ENCODE measurements around the gene CACUL1. TPM values are rescaled to one million over a fixed set of nuclear protein-coding genes. Genes with fewer than 3 reads are reported as not detected.
A peak's percentile ranks its signal among the peaks of the same experiment; 100 is the strongest.

The CACUL1 gene
- total RNA-seq, 1 experiment from 2014 or later, result 67.5 TPM

DNA sequence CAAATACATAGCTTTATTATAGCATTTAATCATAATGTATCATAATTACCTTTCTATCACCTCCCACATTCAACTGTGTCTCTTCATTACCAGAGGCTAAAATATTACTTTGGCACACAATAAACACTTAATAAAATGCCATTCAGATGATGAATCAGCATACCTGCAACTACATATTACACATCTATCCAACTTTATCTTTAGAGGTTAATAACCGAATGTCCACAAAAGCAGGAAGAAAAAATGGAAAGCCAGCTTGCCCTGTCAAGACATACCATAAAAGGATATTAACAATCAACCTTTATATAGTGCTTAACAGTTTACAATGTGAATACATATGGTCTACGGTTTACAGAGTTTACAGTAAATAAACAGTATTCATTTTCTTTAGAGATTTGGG lies 12.7 kb downstream of the CACUL1 start:
- H2AFZ ChIP-seq (ENCODE audit: low read depth, low read length, poor library complexity, severe bottlenecking), result no peak overlapping the region
- ChIA-PET CTCF (interaction anchor here (0.8 to 1.2 kb wide), 2 partner anchors 8 to 21 kb away, joined by 3 to 6 read pairs; no protein-coding TSS in a partner anchor), POLR2A (no interaction called here), RAD21 (ENCODE audit: low non-redundant PET in 1 of 2, low total read pairs in 2 of 2, uncharacterized antibody in 2 of 2, unreplicated experiment in 2 of 2) (no interaction called here)
- H3K4me2 ChIP-seq (ENCODE audit: low read length), result peak overlapping the region; percentile 6; the same call in 1 of the 2 replicates
- peaks cover 95% of the 10 kb centered on the region for H3K79me2 ChIP-seq (ENCODE audit: insufficient read depth, low read length)
- BruUV-seq (replicated peaks), result no TSS peak
- DNase-seq (ENCODE audit: low read depth, low spot score) (no peak), ATAC-seq (no peak)
- H3K27ac ChIP-seq (ENCODE audit: low read depth, low read length), result no peak overlapping the region
- H3K27me3 ChIP-seq (ENCODE audit: insufficient read depth, low read length), result no peaks in the 10 kb centered on the region
- no peaks in the 10 kb centered on the region for H3K9me3 ChIP-seq (ENCODE audit: control insufficient read depth in 1 of 2, insufficient read depth in 1 of 2, low read depth in 1 of 2, low read length in 2 of 2)
- peaks cover 6 to 28% of the 10 kb centered on the region in 2 experiments for H3K4me1 ChIP-seq (ENCODE audit: control insufficient read depth in 1 of 2, insufficient read depth in 2 of 2, low read length in 2 of 2)
- H4K20me1 ChIP-seq (ENCODE audit: insufficient read depth), result peaks cover 16% of the 10 kb centered on the region; the same call in 1 of the 2 replicates
- intact Hi-C loops (cut with micrococcal nuclease), result no loop called here
- TF ChIP-seq EZH2phosphoT487 (IDR thresholded peaks at IDR 0.05; ENCODE audit: borderline replicate concordance) (no peak), TCF7L2 (IDR thresholded peaks at IDR 0.05; ENCODE audit: borderline replicate concordance, extremely low read depth, insufficient read depth, insufficient read length) (no peak), EZH2 (IDR thresholded peaks at IDR 0.05) (no peak), ZNF274 (IDR thresholded peaks at IDR 0.05; ENCODE audit: low read depth, low read length) (no peak)
- TF ChIP-seq, protein P1, sequence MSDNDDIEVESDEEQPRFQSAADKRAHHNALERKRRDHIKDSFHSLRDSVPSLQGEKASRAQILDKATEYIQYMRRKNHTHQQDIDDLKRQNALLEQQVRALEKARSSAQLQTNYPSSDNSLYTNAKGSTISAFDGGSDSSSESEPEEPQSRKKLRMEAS (IDR thresholded peaks at IDR 0.05), result no peak
- TF ChIP-seq, protein P2, sequence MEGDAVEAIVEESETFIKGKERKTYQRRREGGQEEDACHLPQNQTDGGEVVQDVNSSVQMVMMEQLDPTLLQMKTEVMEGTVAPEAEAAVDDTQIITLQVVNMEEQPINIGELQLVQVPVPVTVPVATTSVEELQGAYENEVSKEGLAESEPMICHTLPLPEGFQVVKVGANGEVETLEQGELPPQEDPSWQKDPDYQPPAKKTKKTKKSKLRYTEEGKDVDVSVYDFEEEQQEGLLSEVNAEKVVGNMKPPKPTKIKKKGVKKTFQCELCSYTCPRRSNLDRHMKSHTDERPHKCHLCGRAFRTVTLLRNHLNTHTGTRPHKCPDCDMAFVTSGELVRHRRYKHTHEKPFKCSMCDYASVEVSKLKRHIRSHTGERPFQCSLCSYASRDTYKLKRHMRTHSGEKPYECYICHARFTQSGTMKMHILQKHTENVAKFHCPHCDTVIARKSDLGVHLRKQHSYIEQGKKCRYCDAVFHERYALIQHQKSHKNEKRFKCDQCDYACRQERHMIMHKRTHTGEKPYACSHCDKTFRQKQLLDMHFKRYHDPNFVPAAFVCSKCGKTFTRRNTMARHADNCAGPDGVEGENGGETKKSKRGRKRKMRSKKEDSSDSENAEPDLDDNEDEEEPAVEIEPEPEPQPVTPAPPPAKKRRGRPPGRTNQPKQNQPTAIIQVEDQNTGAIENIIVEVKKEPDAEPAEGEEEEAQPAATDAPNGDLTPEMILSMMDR (IDR thresholded peaks at IDR 0.05 in 2 of 3, conservative IDR thresholded peaks at IDR 0.05 in 1 of 3; ENCODE audit: borderline replicate concordance in 1 of 3, insufficient read depth in 1 of 3, low read depth in 2 of 3, low read length in 2 of 3), result no peak
- no peaks in the 10 kb centered on the region for H3K9me2 ChIP-seq (ENCODE audit: insufficient read depth)
- no peaks in the 10 kb centered on the region for H3K36me3 ChIP-seq (ENCODE audit: control insufficient read depth in 1 of 2, insufficient read depth in 2 of 2, low read length in 2 of 2)
- H3K9ac ChIP-seq (ENCODE audit: low read length), result no peak overlapping the region
- no peak overlapping the region for H3K4me3 ChIP-seq (replicated peaks in 1 of 2; ENCODE audit: low read depth in 1 of 2, low read length in 2 of 2)

DNA sequence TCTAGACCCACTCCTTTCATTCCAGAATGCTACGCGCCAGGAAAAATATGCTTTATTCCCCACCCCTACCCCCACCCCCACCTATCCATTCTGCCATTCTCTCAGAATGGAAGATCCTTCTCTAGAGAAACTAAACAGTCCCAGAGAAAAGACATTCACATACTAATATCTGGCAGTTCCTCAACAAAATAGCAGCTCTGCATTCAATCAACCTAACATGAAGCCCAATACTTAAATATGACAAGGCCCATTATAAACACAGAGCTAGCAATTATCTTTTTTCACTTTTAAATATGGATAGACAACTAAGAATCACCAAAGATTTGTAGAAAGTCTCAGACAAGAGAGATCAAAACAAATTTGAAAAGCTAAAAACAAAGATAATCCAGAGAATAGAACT lies 16.4 kb downstream of the CACUL1 start:
- Histone ChIP-seq H3K9me2 (ENCODE audit: insufficient read depth) (no peaks in the 10 kb centered on the region), H3K9me3 (ENCODE audit: control insufficient read depth in 1 of 2, insufficient read depth in 1 of 2, low read depth in 1 of 2, low read length in 2 of 2) (no peaks in the 10 kb centered on the region), H3K4me1 (ENCODE audit: control insufficient read depth in 1 of 2, insufficient read depth in 2 of 2, low read length in 2 of 2) (peaks cover 6 to 16% of the 10 kb centered on the region in 2 experiments), H3K27ac (ENCODE audit: low read depth, low read length) (no peak overlapping the region), H3K27me3 (ENCODE audit: insufficient read depth, low read length) (no peaks in the 10 kb centered on the region), H3K36me3 (ENCODE audit: control insufficient read depth in 1 of 2, insufficient read depth in 2 of 2, low read length in 2 of 2) (no peaks in the 10 kb centered on the region), H3K79me2 (ENCODE audit: insufficient read depth, low read length) (peaks cover 96% of the 10 kb centered on the region), H2AFZ (ENCODE audit: low read depth, low read length, poor library complexity, severe bottlenecking) (no peak overlapping the region), H3K4me2 (ENCODE audit: low read length) (no peak overlapping the region), H4K20me1 (ENCODE audit: insufficient read depth) (peaks cover 32% of the 10 kb centered on the region), H3K4me3 (replicated peaks in 1 of 2; ENCODE audit: low read depth in 1 of 2, low read length in 2 of 2) (no peak overlapping the region), H3K9ac (ENCODE audit: low read length) (no peak overlapping the region)
- ATAC-seq (no peak), DNase-seq (ENCODE audit: low read depth, low spot score) (no peak)
- ChIA-PET RAD21 (ENCODE audit: low non-redundant PET in 1 of 2, low total read pairs in 2 of 2, uncharacterized antibody in 2 of 2, unreplicated experiment in 2 of 2) (no interaction called here), CTCF (interaction anchor here (1.2 to 1.8 kb wide), 2 partner anchors 16 to 17 kb away, joined by 4 to 8 read pairs; no protein-coding TSS in a partner anchor), POLR2A (no interaction called here)
- TF ChIP-seq, protein P3, sequence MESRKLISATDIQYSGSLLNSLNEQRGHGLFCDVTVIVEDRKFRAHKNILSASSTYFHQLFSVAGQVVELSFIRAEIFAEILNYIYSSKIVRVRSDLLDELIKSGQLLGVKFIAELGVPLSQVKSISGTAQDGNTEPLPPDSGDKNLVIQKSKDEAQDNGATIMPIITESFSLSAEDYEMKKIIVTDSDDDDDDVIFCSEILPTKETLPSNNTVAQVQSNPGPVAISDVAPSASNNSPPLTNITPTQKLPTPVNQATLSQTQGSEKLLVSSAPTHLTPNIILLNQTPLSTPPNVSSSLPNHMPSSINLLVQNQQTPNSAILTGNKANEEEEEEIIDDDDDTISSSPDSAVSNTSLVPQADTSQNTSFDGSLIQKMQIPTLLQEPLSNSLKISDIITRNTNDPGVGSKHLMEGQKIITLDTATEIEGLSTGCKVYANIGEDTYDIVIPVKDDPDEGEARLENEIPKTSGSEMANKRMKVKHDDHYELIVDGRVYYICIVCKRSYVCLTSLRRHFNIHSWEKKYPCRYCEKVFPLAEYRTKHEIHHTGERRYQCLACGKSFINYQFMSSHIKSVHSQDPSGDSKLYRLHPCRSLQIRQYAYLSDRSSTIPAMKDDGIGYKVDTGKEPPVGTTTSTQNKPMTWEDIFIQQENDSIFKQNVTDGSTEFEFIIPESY (IDR thresholded peaks at IDR 0.05; ENCODE audit: extremely low read depth, insufficient replicate concordance, low read length), result no peak
- TF ChIP-seq RAD21 (IDR thresholded peaks at IDR 0.05; ENCODE audit: low read depth), result no peak
- TF ChIP-seq TCF7L2 (IDR thresholded peaks at IDR 0.05; ENCODE audit: borderline replicate concordance, extremely low read depth, insufficient read depth, insufficient read length), result no peak
- TF ChIP-seq ELF1 (IDR thresholded peaks at IDR 0.05; ENCODE audit: borderline replicate concordance, low read depth), result no peak
- no peak for TF ChIP-seq POLR2A (IDR thresholded peaks at IDR 0.05; ENCODE audit: borderline replicate concordance, extremely low read depth, insufficient read depth, insufficient read length)
- intact Hi-C loops (cut with micrococcal nuclease), result no loop called here
- BruUV-seq (replicated peaks), result no TSS peak

All from HCT116 (cell line).